Activated T-cell treated with anti-CD3 and anti-CD28 coated beads, Interleukin-2, amount 50 U/mL, for 72 hours (primary cell): ENCODE measurements around the gene CDYL. TPM values are rescaled to one million over a fixed set of nuclear protein-coding genes. Genes with fewer than 3 reads are reported as not detected.
"Not testable (repeated sequence)": the region's sequence is repeated elsewhere in the genome, so short reads cannot be mapped to it uniquely, and the experiment has no call there.

Experiments used
- ATAC-seq, 2 donors: fragments of 150-1000 bp; cut with Tn5 transposase; replicated peaks in 1 of 2; 2 replicates each; pipeline ENCODE4 v1.10.0; 2021; ENCODE audit warnings: moderate library complexity in 2 of 2, mild to moderate bottlenecking in 1 of 2
- DNase-seq, 2 donors: peaks; one replicate each; pipeline ENCODE4 v3.0.0; 2021 to 2022; ENCODE audit warnings: mixed read lengths in 1 of 2
- H3K27ac Mint-ChIP-seq: one replicate; pipeline ENCODE4 v1.8.0; 2022; ENCODE audit warnings: mild to moderate bottlenecking, moderate library complexity, mixed read lengths
- H3K27me3 Mint-ChIP-seq: one replicate; pipeline ENCODE4 v1.8.0; 2022; ENCODE audit warnings: low read depth, mixed read lengths
- H3K36me3 Mint-ChIP-seq, 2 donors: one replicate each; pipeline ENCODE4 v1.8.0; 2022; ENCODE audit warnings: mixed read lengths in 2 of 2, mild to moderate bottlenecking in 1 of 2; ENCODE audit not compliant: insufficient read depth in 2 of 2
- H3K4me1 Mint-ChIP-seq: one replicate; pipeline ENCODE4 v1.8.0; 2022; ENCODE audit warnings: low read depth, mixed read lengths
- H3K4me3 Mint-ChIP-seq, 2 donors: one replicate each; pipeline ENCODE4 v1.8.0; 2022; ENCODE audit warnings: mild to moderate bottlenecking in 2 of 2, mixed read lengths in 2 of 2, moderate library complexity in 2 of 2
- H3K9me3 Mint-ChIP-seq, 2 donors: one replicate each; pipeline ENCODE4 v1.8.0; 2022; ENCODE audit warnings: mixed read lengths in 2 of 2
- total RNA-seq, 2 donors: library from RNA; stranded (reverse); gene quantifications; one replicate each; pipeline ENCODE4 v1.2.3, GENCODE V29; 2022

The CDYL gene
- total RNA-seq, 2 donors from 2014 or later, result 39.2 to 40.8 TPM

DNA sequence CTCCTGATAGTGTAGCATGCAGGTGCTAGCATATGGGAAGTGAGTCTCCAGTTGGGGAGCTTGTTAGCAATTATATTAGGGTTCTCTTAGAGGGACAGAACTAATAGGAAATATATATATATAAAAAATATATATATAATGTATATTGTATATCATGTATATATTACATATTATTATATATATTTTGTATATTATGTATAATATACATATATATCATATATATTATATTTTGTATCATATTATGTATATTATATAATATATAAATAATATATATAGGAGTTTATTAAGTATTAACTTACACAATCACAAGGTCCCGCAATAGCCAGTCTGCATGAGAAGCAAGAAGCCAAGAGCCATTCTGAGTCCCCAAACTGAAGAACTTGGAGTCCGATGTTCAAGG is 84.2 kb downstream of the CDYL start:
- Mint-ChIP-seq H3K9me3 (peaks cover 6 to 9% of the 10 kb centered on the region in 2 donors), H3K27ac (no peak overlapping the region), H3K36me3 (peaks cover 13 to 19% of the 10 kb centered on the region in 2 donors), H3K27me3 (no peaks in the 10 kb centered on the region), H3K4me1 (peaks cover 42% of the 10 kb centered on the region), H3K4me3 (no peak overlapping the region)
- DNase-seq, result no peak
- ATAC-seq, result no peak

DNA sequence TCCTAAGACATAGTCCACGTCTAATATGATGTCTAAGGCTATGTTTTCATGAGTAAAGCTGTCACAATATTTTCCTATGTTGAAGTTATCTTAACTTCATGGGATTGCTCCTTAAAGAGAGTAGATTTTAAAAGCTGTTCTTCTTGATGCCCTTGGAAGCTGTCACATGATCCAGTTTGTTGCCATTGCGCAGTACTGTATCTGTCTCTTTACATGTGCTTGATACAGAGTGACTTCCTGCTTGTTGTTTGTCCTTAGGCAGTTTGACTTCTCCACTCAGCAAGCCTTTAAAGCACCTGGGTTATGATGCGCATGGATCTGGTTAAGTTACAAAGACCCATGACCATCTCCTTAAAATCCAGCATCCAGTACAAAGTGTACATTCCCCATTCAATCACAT is 85.4 kb downstream of the CDYL start:
- Mint-ChIP-seq H3K9me3 (peaks cover 9% of the 10 kb centered on the region in 2 donors), H3K4me1 (peaks cover 32% of the 10 kb centered on the region), H3K36me3 (peaks cover 13 to 27% of the 10 kb centered on the region in 2 donors), H3K27me3 (no peaks in the 10 kb centered on the region), H3K4me3 (no peak overlapping the region), H3K27ac (no peak overlapping the region)
- DNase-seq (no peak), ATAC-seq (no peak)

DNA sequence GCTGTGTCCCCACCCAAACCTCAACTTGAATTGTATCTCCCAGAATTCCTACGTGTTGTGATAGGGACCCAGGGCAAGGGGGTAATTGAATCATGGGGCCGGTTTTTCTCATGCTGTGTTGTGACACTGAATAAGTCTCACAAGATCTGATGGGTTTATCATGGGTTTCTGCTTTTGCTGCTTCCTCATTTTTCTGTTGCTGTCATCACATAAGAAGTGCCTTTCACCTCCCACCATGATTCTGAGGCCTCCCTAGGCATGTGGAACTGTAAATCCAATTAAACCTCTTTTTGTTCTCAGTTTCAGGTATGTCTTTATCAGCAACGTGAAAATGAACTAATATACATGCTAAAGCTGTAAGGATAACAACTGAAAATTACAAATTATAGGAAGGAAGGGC is 88.3 kb downstream of the CDYL start:
- no peak for ATAC-seq
- no peaks in the 10 kb centered on the region for H3K27me3 Mint-ChIP-seq
- DNase-seq, result no peak
- H3K36me3 Mint-ChIP-seq, result peaks cover 20 to 39% of the 10 kb centered on the region in 2 donors
- H3K4me1 Mint-ChIP-seq, result peaks cover 8% of the 10 kb centered on the region
- H3K27ac Mint-ChIP-seq, result no peak overlapping the region
- H3K4me3 Mint-ChIP-seq, result no peak overlapping the region
- H3K9me3 Mint-ChIP-seq, result peaks cover 13 to 14% of the 10 kb centered on the region in 2 donors

DNA sequence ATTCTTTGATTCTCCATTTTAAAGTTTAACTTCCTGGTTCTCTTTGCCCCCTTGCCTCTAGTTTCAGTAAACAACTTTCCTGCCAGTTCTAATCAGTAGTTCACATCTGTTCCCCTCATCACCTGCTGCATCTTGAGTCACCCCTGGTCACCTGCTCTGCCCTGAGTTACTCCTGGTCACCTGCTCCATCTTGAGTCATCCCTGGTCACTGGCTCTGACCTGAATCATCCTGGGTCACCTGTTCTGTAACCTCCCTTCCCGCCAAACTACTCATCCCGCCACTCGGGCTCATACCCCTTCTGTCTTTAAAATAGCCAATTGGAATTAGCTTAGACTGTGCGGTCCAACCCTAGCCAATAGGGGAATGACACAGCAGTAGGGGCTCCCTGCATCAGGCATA is 88.8 kb downstream of the CDYL start:
- not testable (repeated sequence) for H3K4me3 Mint-ChIP-seq, H3K27me3 Mint-ChIP-seq, H3K4me1 Mint-ChIP-seq, H3K27ac Mint-ChIP-seq, ATAC-seq, DNase-seq
- H3K9me3 Mint-ChIP-seq, result peaks cover 13 to 14% of the 10 kb centered on the region in 2 donors
- peaks cover 20 to 39% of the 10 kb centered on the region in 2 donors for H3K36me3 Mint-ChIP-seq

DNA sequence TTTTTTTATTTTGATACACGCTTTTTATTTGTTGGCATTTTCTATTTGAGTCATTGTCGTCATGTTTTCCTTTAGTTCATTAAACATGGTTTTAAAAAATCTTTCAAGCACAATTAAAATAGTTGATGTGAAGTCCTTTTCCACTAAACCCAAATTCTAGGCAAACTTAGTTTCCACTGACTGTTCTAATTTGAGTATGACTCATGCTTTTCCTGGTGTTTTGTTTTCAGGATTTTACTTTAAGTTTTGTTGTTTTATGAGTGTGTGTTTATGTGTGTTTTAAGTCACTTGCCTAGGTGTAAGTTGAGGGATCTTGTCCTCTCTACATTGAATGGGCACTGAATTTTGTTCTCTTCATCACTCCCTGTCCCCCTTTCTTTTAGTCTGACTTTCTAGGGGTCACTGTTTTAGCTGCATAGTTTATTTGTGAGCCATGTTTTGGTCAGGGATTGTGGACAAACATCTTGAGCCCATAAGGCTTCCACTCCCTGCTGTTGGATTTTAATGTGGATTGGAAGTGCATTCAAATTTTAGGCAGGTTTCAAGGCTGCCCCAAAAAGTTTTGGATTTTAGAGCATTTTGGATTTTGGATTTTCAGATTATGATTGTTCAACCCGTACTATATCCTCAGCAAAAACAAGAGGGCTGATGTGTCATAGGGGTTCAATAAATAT is 94.8 kb downstream of the CDYL start:
- no peak overlapping the region for H3K27ac Mint-ChIP-seq
- H3K36me3 Mint-ChIP-seq, result peaks cover 9 to 16% of the 10 kb centered on the region in 2 donors
- peaks cover 4 to 8% of the 10 kb centered on the region in 2 donors for H3K9me3 Mint-ChIP-seq
- ATAC-seq (no peak), DNase-seq (no peak)
- no peak overlapping the region for H3K4me3 Mint-ChIP-seq
- H3K27me3 Mint-ChIP-seq, result no peaks in the 10 kb centered on the region
- H3K4me1 Mint-ChIP-seq, result peaks cover 13% of the 10 kb centered on the region

DNA sequence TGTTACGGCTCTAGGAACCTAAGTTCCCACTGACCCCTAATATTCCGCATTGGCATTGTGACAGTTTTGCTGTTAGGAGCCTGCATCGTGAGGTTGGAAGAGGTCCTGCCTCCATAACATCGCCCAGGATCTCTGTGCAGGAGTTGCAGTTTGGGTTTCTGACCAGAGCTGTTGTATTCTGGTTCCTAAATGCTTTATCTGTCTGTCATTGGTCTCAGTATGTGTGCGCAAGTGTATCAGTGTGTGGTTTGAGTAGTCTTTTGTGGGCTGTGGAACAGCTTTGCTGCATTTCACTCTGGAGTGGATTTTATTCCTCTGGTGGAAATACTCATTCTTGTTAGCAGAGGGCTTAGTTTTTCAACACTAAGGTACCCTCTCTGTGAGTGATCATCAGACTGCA is 95.6 kb downstream of the CDYL start:
- Mint-ChIP-seq H3K36me3 (peaks cover 7 to 14% of the 10 kb centered on the region in 2 donors), H3K27ac (no peak overlapping the region), H3K4me3 (no peak overlapping the region), H3K4me1 (peaks cover 19% of the 10 kb centered on the region), H3K27me3 (no peaks in the 10 kb centered on the region), H3K9me3 (peaks cover 4 to 8% of the 10 kb centered on the region in 2 donors)
- peak in 1 of 2 donors; percentile 36 for ATAC-seq
- no peak for DNase-seq

DNA sequence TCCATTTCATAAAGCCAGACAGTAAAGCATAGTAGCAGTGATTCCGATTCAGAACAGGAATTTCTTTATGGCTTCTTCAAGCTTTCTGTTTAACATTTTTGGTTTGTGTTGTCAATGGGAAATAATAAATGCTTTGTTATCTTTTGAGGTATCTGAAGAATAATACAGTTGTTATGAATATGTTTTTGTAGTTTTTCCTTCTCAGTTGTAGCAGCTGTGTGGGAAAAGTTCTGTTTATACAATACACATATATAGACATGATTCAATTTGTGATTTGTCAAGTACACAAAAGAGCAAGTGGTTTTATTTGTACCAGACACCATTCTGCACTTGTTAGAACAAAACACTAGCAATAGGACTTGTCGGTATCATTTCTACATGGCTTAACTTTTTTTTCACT is 96.6 kb downstream of the CDYL start:
- Mint-ChIP-seq H3K9me3 (peaks cover 0 to 4% of the 10 kb centered on the region in 2 donors), H3K27ac (no peak overlapping the region), H3K4me3 (no peak overlapping the region), H3K4me1 (peaks cover 27% of the 10 kb centered on the region), H3K27me3 (no peaks in the 10 kb centered on the region), H3K36me3 (peaks cover 4 to 6% of the 10 kb centered on the region in 2 donors)
- ATAC-seq (no peak), DNase-seq (no peak)

DNA sequence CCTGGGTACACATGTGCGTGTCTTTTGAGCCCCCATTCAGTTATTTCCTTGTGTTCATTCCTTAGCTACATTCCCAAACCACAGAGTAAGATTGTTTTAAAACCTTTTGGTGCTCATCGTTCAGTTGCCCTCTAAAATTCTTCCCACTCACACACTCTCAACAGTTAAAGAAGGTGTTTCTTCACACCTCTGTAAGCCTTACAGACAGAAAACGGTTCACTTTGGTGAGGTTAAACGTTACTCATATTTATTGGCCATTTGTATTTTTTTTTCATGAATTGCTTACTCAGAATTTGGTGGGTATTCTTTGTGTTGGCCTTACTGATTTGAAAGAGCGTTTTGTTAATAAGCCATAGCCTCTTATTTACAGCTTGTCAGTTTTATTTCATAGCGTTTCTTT is 97.7 kb downstream of the CDYL start:
- peaks cover 2 to 3% of the 10 kb centered on the region in 2 donors for H3K36me3 Mint-ChIP-seq
- peaks cover 0 to 2% of the 10 kb centered on the region in 2 donors for H3K9me3 Mint-ChIP-seq
- no peaks in the 10 kb centered on the region for H3K27me3 Mint-ChIP-seq
- H3K27ac Mint-ChIP-seq, result no peak overlapping the region
- H3K4me1 Mint-ChIP-seq, result peaks cover 27% of the 10 kb centered on the region
- no peak for ATAC-seq
- DNase-seq, result no peak
- H3K4me3 Mint-ChIP-seq, result no peak overlapping the region

DNA sequence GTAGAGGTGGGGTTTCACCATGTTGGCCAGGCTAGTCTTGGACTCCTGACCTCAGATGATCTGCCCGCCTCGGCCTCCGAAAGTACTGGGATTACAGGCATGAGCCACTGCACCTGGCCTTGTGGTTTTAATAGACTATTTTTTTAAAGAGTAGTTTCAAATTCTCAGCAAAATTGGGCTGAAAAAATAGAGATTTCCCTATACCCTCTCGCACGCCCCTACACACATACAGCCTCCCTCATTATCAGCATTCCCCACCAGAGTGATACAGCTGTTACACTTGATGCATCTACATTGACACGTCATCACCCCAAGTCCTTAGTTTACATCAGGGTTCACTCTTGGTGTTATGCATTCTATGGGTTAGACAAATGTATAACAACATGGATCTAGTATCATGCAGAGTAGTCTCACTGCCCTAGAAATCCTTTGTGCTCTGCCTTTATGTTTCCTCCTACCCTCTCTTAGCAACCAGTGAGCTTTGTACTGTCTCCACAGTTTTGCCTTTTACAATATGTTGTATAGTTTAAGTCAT is 103.6 kb downstream of the CDYL start:
- no peak overlapping the region for H3K4me3 Mint-ChIP-seq
- DNase-seq, result no peak
- no peaks in the 10 kb centered on the region for H3K27me3 Mint-ChIP-seq
- no peak for ATAC-seq
- H3K4me1 Mint-ChIP-seq, result peaks cover 35% of the 10 kb centered on the region
- H3K27ac Mint-ChIP-seq, result no peak overlapping the region
- H3K36me3 Mint-ChIP-seq, result no peaks in the 10 kb centered on the region
- H3K9me3 Mint-ChIP-seq, result no peaks in the 10 kb centered on the region

DNA sequence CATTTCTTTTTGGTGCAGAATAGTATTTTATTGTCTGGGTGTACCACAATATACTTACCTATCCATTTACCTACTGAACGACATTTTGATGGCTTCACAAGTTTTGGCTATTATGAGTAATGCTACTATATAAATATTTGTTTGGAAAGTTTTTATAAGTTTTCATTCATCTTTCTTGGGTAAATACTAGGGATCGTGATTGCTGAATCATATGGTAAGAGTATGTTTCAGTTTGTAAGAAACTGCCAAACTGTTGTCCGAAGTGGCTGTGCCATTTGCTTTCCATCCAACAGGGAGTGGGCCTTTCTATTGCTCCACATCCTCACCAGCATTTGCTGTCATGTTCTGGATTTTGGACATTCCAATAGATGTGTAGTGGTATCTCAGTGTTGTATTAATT is 104.2 kb downstream of the CDYL start:
- no peaks in the 10 kb centered on the region for H3K27me3 Mint-ChIP-seq
- H3K36me3 Mint-ChIP-seq, result no peaks in the 10 kb centered on the region
- H3K27ac Mint-ChIP-seq, result no peak overlapping the region
- DNase-seq (no peak), ATAC-seq (no peak)
- H3K4me1 Mint-ChIP-seq, result peaks cover 32% of the 10 kb centered on the region
- no peak overlapping the region for H3K4me3 Mint-ChIP-seq
- no peaks in the 10 kb centered on the region for H3K9me3 Mint-ChIP-seq

DNA sequence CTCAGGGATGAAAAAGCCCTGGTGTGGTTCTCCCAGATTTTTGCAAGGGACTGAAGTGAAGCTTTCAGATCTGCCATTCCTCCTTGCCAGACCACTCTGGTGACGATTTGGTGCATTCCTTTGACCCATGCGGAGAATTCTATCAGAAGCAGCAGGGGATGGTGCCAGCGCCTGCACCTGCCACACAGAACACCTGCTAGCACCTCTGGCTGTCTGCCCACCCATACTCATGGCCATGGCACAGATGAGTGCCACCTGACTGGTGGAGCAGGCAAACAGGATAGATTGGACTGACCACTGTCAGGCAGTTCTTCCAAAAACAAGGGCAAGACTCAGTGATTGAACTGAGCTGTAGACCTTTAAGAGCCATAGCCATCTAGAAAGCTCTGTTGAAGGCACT is 107.1 kb downstream of the CDYL start:
- DNase-seq (no peak), ATAC-seq (no peak)
- Mint-ChIP-seq H3K9me3 (no peaks in the 10 kb centered on the region), H3K27me3 (no peaks in the 10 kb centered on the region), H3K27ac (no peak overlapping the region), H3K4me1 (peaks cover 27% of the 10 kb centered on the region), H3K4me3 (no peak overlapping the region), H3K36me3 (no peaks in the 10 kb centered on the region)

DNA sequence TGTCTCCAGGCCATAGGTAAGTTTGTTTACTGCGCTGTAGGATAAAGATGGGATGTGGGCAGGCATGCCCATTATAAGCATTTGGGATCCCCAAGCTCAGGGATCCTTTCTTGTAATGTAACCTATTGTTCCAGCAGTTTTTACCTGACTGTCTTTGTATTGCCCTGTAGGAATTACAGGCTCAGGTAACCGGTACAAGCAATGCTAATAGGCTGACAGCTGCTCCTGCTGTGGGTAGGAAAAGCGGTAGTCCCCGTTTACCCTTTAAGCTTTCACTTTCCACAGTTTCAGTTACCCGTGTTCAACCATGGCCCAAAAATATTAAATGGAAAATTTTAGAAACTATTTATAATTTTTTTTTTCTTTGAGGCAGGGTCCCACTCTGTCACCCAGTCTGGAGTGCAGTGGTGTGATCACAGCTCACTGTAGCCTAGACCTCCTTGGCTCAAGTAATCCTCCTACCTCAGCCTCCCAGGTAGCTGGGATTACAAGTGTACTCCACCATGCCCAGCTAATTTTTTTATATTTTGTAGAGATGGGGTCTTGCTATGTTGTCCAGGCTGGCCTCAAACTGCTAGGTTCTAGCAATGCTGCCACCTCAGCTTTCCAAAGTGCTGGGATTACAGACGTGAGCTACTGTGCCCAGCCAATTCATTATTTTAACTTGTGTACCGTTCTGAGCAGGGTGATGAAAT is 108.6 kb downstream of the CDYL start:
- H3K27me3 Mint-ChIP-seq, result no peaks in the 10 kb centered on the region
- H3K36me3 Mint-ChIP-seq, result no peaks in the 10 kb centered on the region
- H3K27ac Mint-ChIP-seq, result no peak overlapping the region
- H3K9me3 Mint-ChIP-seq, result no peaks in the 10 kb centered on the region
- no peak for DNase-seq
- ATAC-seq, result no peak
- H3K4me1 Mint-ChIP-seq, result peaks cover 25% of the 10 kb centered on the region
- no peak overlapping the region for H3K4me3 Mint-ChIP-seq

DNA sequence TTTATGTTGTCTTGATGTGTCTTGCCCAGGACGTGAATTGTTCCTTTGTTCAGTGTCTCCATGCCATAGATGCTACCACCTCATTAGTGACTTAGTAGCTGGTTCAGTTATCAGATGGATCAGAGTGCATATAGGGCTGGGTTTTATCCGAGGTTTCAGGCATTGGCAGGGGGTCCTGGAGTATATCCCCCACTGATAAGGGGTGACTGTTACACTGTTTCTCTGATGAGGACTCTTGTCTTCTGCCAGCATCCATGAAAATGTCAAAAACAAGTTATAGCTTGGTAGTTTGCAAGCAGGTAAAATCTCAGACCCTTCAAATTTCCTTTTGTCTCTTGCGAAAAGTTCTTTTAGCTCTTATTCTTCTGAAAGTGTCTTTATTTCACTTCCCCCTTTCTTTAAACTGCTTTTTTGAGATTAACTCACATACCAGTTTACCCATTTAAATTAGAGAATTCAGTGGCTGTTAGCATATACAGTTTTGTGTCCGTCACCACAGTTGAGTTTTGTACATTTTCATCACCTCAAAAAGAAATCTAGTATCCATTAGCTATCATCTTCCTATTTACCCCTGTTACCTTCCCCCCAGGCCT is 109.2 kb downstream of the CDYL start:
- Mint-ChIP-seq H3K4me3 (no peak overlapping the region), H3K36me3 (no peaks in the 10 kb centered on the region), H3K27ac (no peak overlapping the region), H3K9me3 (no peaks in the 10 kb centered on the region), H3K4me1 (peaks cover 20% of the 10 kb centered on the region), H3K27me3 (no peaks in the 10 kb centered on the region)
- DNase-seq (no peak), ATAC-seq (no peak)
